ENCODE measurements around the gene CWF19L1.
"Not testable (repeated sequence)": the region's sequence is repeated elsewhere in the genome, so short reads cannot be mapped to it uniquely, and the experiment has no call there.

The CWF19L1 gene

GRCh38 chr10:100267239-100268104, at the start of gene CWF19L1:
Gene CWF19L1, minus strand, starts transcription at chr10:100267638. Its CDS starts 45 bp downstream, at chr10:100267593.
- peak; percentile 38 to 42 for DNase-seq (ENCODE audit: low read depth in 2 of 2)

GRCh38 chr10:100315615-100316014, 48.2 kb upstream of the CWF19L1 start:
- DNase-seq (ENCODE audit: low read depth in 2 of 2), result no peak

- no peak for DNase-seq (ENCODE audit: low read depth in 2 of 2)
Measured at GRCh38 chr10:100311298-100311697, 43.9 kb upstream of the CWF19L1 start.

DNA sequence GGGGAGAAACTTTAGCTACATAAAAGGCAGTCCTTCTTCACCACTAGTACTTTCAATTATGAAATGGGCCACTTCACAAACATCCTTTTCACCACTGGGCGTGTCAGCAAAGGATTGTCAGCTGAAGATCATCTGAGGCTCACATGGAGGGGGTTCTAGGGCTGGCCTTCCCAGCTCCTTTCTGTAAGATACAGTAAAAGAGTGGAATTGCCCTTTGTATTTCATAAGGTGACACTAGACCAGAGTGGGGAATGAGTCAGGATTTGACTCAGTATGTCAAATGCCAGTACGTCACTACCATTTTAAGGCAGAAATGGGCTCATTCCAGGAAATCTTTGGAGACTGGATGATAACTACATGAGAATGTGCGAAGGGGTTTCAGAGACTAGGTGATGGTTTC, 40.2 kb upstream of the CWF19L1 start:
- DNase-seq (ENCODE audit: low read depth in 2 of 2), result no peak

- DNase-seq (ENCODE audit: low read depth in 2 of 2), result no peak
Measured at GRCh38 chr10:100306861-100307260, 39.4 kb upstream of the CWF19L1 start.

DNA sequence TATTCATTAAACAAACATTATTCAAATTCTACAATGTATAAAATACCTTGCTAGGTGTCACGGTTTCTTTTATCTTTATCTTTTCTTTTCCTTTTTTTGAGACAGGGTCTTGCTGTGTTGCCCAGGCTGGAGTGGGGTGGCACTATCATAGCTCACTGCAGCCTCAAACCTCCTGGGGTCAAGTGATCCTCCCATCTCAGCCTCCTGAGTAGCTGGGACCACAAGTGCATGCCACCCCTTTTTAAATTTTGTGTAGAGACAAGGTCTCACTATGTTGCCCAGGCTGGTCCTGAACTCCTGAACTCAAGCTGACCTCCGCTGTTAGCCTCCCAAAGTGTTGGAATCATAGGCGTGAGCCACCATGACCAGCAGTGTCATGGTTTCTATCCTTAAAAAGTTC, 37.0 kb upstream of the CWF19L1 start:
- DNase-seq (ENCODE audit: low read depth in 2 of 2), result no peak

- DNase-seq (ENCODE audit: low read depth in 2 of 2), result no peak
Measured at GRCh38 chr10:100303724-100304319, 36.4 kb upstream of the CWF19L1 start.

- DNase-seq (ENCODE audit: low read depth in 2 of 2), result not testable (repeated sequence)
Measured at GRCh38 chr10:100301123-100301522, 33.7 kb upstream of the CWF19L1 start.

- no peak for DNase-seq (ENCODE audit: low read depth in 2 of 2)
Measured at GRCh38 chr10:100297242-100297641, 29.8 kb upstream of the CWF19L1 start.

GRCh38 chr10:100293066-100293465, 25.6 kb upstream of the CWF19L1 start:
- DNase-seq (ENCODE audit: low read depth in 2 of 2), result no peak

- not testable (repeated sequence) for DNase-seq (ENCODE audit: low read depth in 2 of 2)
Measured at GRCh38 chr10:100292300-100292699, 24.9 kb upstream of the CWF19L1 start.

DNA sequence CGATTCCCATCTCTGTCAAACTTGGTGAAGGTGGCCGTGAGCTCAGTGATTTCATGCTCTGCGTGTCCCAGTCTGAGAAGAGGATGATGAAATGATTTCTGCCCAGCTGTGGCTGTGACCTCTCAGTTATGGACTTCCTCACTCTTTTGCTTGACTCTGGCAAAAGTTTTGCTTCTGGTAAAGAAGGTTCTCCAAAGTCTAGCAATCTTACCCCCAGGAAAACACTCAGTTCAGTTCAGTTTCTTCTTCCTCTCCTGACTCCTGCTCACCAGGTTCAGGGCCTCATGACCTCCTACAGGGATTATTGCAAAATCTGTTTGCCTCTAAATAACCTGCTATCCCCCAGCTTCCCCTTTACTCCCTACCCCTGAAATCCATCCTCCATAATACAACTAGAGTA, 23.9 kb upstream of the CWF19L1 start:
- no peak for DNase-seq (ENCODE audit: low read depth in 2 of 2)

GRCh38 chr10:100289641-100290040, 22.2 kb upstream of the CWF19L1 start:
- no peak for DNase-seq (ENCODE audit: low read depth in 2 of 2)

DNA sequence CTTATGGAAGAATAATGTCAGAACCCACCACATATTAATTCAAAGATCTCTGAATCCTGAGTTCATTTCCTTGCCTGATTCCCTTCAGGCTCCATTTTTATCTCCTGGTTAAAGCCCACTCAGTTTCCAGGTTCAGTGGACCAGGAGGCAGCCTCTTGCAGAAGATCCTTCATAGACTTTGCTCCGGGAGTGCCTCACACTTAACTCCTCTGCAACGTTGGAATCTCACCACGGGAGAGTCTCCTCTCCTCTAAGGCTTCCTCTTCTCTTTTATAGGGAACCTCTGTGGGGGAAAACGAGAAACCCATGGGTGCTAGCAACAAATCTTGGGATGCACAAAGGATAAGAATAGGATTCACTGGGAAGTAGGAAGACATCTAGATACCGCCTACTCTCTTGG, 20.8 kb upstream of the CWF19L1 start:
- no peak for DNase-seq (ENCODE audit: low read depth in 2 of 2)

GRCh38 chr10:100287756-100288155, 20.3 kb upstream of the CWF19L1 start:
- DNase-seq (ENCODE audit: low read depth in 2 of 2), result no peak

DNA sequence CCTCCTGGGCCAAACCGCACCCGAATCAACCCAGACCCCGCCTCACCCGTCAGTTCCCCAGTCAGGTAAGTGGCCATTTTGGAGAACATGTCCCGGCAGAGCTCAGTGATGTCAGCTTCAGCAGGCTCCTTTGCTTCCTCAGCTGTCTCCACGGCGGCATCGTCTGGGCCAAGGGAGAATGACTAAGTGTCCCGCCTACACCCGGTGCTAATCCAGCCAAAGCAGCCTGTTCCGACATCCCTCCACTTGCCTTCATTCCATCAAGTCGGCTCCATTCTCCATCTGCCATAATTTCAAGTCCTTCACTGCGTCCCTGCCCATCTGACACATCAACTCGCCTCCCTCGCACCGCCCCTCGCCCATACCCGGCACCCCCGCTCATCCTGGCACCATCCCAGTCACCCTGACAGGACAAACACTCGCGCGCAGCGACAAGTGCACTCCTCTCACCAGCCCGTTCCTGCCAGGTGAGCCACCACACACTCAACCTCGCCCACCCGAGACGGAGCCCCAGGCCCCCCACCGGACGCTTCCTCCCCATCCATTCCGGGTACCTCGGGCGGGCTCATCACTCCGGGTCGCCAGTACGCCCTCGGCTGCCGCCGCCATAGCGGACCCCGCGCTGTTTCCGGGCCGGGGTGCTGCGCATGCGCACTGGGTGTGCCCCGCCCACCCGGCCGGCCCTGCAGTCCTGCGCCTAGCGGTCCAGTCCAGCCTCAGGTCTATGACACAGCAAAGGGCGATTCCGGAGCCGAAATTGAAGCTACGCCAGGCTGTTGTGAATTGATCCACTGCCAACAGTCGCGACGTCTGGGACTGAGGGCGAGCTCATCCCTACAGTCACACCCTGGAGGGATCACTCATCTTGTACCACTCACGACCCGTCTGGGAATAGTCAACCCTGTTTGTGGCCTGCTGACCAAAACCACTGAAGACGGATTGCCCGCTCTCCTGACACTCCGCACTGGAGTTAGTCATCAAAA, 18.9 kb upstream of the CWF19L1 start, which contains the start of gene BLOC1S2:
Gene BLOC1S2 (minus strand): TSS at position 630 of the 983 bp plus-strand sequence. CDS start 21 bp downstream, at position 609.
- DNase-seq (ENCODE audit: low read depth in 2 of 2), result peak; percentile 70 to 72

GRCh38 chr10:100285326-100285725, 17.9 kb upstream of the CWF19L1 start:
- not testable (repeated sequence) for DNase-seq (ENCODE audit: low read depth in 2 of 2)

DNA sequence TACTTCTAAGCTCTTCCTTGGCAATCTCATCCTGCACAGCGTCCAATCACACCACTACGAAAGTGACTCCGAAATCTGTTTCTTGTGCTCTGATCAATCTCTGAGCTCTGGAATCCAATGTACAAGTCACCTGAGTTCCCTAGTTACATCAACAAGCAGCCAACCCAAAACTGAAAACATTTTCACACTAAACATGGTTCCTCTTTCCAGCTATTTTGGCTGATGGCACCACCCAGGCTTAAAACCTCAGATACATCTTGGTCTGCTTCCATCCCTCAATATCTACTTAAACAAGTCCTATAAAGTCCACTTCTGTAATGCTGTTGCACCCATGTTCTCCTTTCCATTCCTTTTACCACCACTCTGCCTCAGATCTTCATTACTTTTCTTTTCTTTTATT, 15.5 kb upstream of the CWF19L1 start:
- DNase-seq (ENCODE audit: low read depth in 2 of 2), result no peak

DNA sequence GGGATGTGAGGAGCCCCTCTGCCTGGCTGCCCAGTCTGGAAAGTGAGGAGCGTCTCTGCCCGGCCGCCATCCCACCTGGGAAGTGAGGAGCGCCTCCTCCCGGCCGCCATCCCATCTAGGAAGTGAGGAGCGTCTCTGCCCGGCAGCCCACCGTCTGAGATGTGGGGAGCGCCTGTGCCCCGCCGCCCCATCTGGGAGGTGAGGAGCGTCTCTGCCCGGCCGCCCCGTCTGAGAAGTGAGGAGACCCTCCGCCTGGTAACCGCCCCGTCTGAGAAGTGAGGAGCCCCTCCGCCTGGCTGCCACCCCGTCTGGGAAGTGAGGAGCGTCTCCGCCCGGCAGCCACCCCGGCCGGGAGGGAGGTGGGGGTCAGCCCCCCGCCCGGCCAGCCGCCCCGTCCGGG, 9.5 kb upstream of the CWF19L1 start:
- not testable (repeated sequence) for DNase-seq (ENCODE audit: low read depth in 2 of 2)

DNA sequence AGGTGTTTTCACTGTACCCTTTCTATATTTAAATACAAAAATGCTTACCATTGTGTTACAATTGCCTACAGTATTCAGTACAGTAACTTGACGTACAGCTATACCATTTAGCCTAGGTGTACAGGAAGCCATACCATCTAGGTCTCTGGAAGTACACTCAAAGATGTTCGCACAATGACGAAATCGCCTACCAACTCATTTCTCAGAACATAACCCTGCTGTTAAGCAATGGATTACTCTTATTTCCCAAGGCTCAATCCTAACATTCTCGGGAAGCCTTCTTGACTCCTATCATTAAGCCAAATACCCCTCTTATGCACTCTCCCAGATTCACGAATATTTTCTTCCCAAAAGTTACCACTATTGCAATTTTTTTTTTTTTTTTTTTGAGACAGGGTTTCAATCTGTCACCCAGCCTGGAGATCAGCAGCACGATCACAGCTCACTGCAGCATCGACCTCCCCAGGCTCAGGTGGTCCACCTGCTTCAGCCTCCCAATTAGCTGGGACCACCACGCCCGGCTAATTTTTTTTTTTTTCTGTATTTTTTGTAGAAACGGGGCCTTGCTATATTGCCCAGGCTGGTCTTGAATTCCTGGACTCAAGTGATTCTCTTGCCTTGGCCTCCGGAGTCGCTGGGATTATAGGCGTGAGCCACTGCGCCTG, 1.5 kb downstream of the CWF19L1 start:
- DNase-seq (ENCODE audit: low read depth in 2 of 2), result no peak

GRCh38 chr10:100254191-100254590, 13.2 kb downstream of the CWF19L1 start:
- DNase-seq (ENCODE audit: low read depth in 2 of 2), result no peak
